Omental fat pad (tissue), 4 donors: ENCODE data around the gene LMOD1. TPM values are rescaled to one million over a fixed set of nuclear protein-coding genes. Genes with fewer than 3 reads are reported as not detected.

Source experiments
- ATAC-seq: fragments of 150-250 bp; one replicate; pipeline ENCODE4 v1.9.1; 2016; ENCODE audit warnings: mild to moderate bottlenecking, moderate library complexity; ENCODE audit not compliant: low FRiP score
- DNase-seq: peaks from one replicate; pipeline ENCODE4 v3.0.0-alpha.2; 2019; ENCODE audit warnings: low spot score
- CTCF ChIP-seq, 3 donors: fragments of 450-650 bp; IDR thresholded peaks; one replicate each; pipeline ENCODE4 v1.5.1; 2016 to 2017; ENCODE audit warnings: antibody characterized with exemption in 3 of 3, mild to moderate bottlenecking in 3 of 3, moderate library complexity in 2 of 3
- total RNA-seq, 4 donors: library from RNA; depleted of rRNA; stranded (reverse); fragments of >200 nt; gene quantifications; one replicate each; pipeline ENCODE4 v1.1.0, GENCODE V29; 2016

LMOD1 gene
- total RNA-seq, 4 donors from 2014 or later, result 30.2 to 124 (median 35.8) TPM

GRCh38 chr1:201893431-201893830 lies 52.9 kb downstream of the LMOD1 start:
- no peak for TF ChIP-seq CTCF (IDR thresholded peaks at IDR 0.05)
- DNase-seq (no peak), ATAC-seq (no peak)

GRCh38 chr1:201892211-201892610 lies 54.1 kb downstream of the LMOD1 start:
- no peak for TF ChIP-seq CTCF (IDR thresholded peaks at IDR 0.05)
- DNase-seq (no peak), ATAC-seq (no peak)

- no peak for DNase-seq
- ATAC-seq, result no peak
- TF ChIP-seq CTCF (IDR thresholded peaks at IDR 0.05), result no peak
Measured at GRCh38 chr1:201891451-201892045, 54.8 kb downstream of the LMOD1 start.

- ATAC-seq (no peak), DNase-seq (no peak)
- no peak for TF ChIP-seq CTCF (IDR thresholded peaks at IDR 0.05)
Measured at GRCh38 chr1:201890806-201891450, 55.4 kb downstream of the LMOD1 start.

- no peak for DNase-seq
- ATAC-seq, result no peak
- no peak for TF ChIP-seq CTCF (IDR thresholded peaks at IDR 0.05)
Measured at GRCh38 chr1:201890223-201890622, 56.1 kb downstream of the LMOD1 start.

GRCh38 chr1:201889090-201889968 lies 57.0 kb downstream of the LMOD1 start:
- ATAC-seq (no peak), DNase-seq (no peak)
- TF ChIP-seq CTCF (IDR thresholded peaks at IDR 0.05), result no peak
